NCI-H2029 (cell line): ENCODE data around the gene IL17RD.

Source experiments
- DNase-seq: peaks from one replicate; lab custom pipeline; 2025; lab: John Stamatoyannopoulos, UW

Gene IL17RD

GRCh38 chr3:57164657-57165573 lies at the start of gene IL17RD:
Gene IL17RD (minus strand): TSS chr3:57165353. CDS start chr3:57165286, 67 bp downstream.
- DNase-seq: peak; percentile 32

GRCh38 chr3:57206423-57206822 lies 41.3 kb upstream of the IL17RD start:
- DNase-seq: no peak

GRCh38 chr3:57199895-57200297 lies 34.7 kb upstream of the IL17RD start, which contains the start of gene HESX1:
Gene HESX1 (minus strand): TSS chr3:57199978. CDS start chr3:57199918, 60 bp downstream.
- DNase-seq: no peak

- no peak for DNase-seq
Observed at GRCh38 chr3:57194641-57195040, 29.5 kb upstream of the IL17RD start.

GRCh38 chr3:57192028-57192427 lies 26.9 kb upstream of the IL17RD start:
- DNase-seq: no peak

GRCh38 chr3:57184526-57184925 lies 19.4 kb upstream of the IL17RD start:
- no peak for DNase-seq

GRCh38 chr3:57179580-57180410 lies 14.6 kb upstream of the IL17RD start:
- DNase-seq: no peak

- no peak for DNase-seq
Observed at GRCh38 chr3:57176045-57176444, 10.9 kb upstream of the IL17RD start.

GRCh38 chr3:57173687-57174086 lies 8.5 kb upstream of the IL17RD start:
- no peak for DNase-seq

- DNase-seq: no peak
Observed at GRCh38 chr3:57170946-57171345, 5.8 kb upstream of the IL17RD start.

- peak; percentile 49 for DNase-seq
Observed at GRCh38 chr3:57169872-57170623, 4.9 kb upstream of the IL17RD start.

GRCh38 chr3:57169108-57169507 lies 4.0 kb upstream of the IL17RD start:
- no peak for DNase-seq

GRCh38 chr3:57168151-57168550 lies 3.0 kb upstream of the IL17RD start:
- DNase-seq: no peak

GRCh38 chr3:57166660-57167059 lies 1.5 kb upstream of the IL17RD start:
- DNase-seq: no peak

- no peak for DNase-seq
Observed at GRCh38 chr3:57165641-57166040, 488 bp upstream of the IL17RD start.

- DNase-seq: no peak
Observed at GRCh38 chr3:57164217-57164656, 916 bp downstream of the IL17RD start.

- DNase-seq: no peak
Observed at GRCh38 chr3:57163751-57164150, 1.4 kb downstream of the IL17RD start.

- no peak for DNase-seq
Observed at GRCh38 chr3:57161915-57162314, 3.2 kb downstream of the IL17RD start.

GRCh38 chr3:57160765-57161538 lies 4.2 kb downstream of the IL17RD start:
- DNase-seq: no peak

GRCh38 chr3:57160076-57160764 lies 4.9 kb downstream of the IL17RD start:
- no peak for DNase-seq
